ENCODE results near the gene SLC8B1.

The SLC8B1 gene

GRCh38 chr12:113260636-113261300 lies 74.1 kb downstream of the SLC8B1 start:
- DNase-seq: no peak
- in situ Hi-C loops (cut with MboI; ENCODE audit: low pct_unique_long_range_greater_than_20kb, low sequenced_read_pairs): no loop called here

- no peak for DNase-seq
- in situ Hi-C loops (cut with MboI; ENCODE audit: low pct_unique_long_range_greater_than_20kb, low sequenced_read_pairs): no loop called here
Measured at GRCh38 chr12:113260127-113260526, 74.8 kb downstream of the SLC8B1 start.

- in situ Hi-C loops (cut with MboI; ENCODE audit: low pct_unique_long_range_greater_than_20kb, low sequenced_read_pairs): no loop called here
- no peak for DNase-seq
Measured at GRCh38 chr12:113257564-113257963, 77.3 kb downstream of the SLC8B1 start.

- no peak for DNase-seq
- in situ Hi-C loops (cut with MboI; ENCODE audit: low pct_unique_long_range_greater_than_20kb, low sequenced_read_pairs): no loop called here
Measured at GRCh38 chr12:113254298-113254697, 80.6 kb downstream of the SLC8B1 start.

- no peak for DNase-seq
- in situ Hi-C loops (cut with MboI; ENCODE audit: low pct_unique_long_range_greater_than_20kb, low sequenced_read_pairs): no loop called here
Measured at GRCh38 chr12:113253532-113254285, 81.2 kb downstream of the SLC8B1 start.

- no peak for DNase-seq
- in situ Hi-C loops (cut with MboI; ENCODE audit: low pct_unique_long_range_greater_than_20kb, low sequenced_read_pairs): no loop called here
Measured at GRCh38 chr12:113252494-113252893, 82.4 kb downstream of the SLC8B1 start.

GRCh38 chr12:113251404-113252070 lies 83.4 kb downstream of the SLC8B1 start:
- in situ Hi-C loops (cut with MboI; ENCODE audit: low pct_unique_long_range_greater_than_20kb, low sequenced_read_pairs): no loop called here

GRCh38 chr12:113250045-113250444 lies 84.9 kb downstream of the SLC8B1 start:
- no peak for DNase-seq
- in situ Hi-C loops (cut with MboI; ENCODE audit: low pct_unique_long_range_greater_than_20kb, low sequenced_read_pairs): no loop called here

More at GRCh38 chr12:113251404-113252070, 83.4 kb downstream of the SLC8B1 start:
- no peak for DNase-seq

GRCh38 chr12:113249546-113249945 lies 85.4 kb downstream of the SLC8B1 start:
- DNase-seq: no peak
- in situ Hi-C loops (cut with MboI; ENCODE audit: low pct_unique_long_range_greater_than_20kb, low sequenced_read_pairs): no loop called here

- no peak for DNase-seq
- in situ Hi-C loops (cut with MboI; ENCODE audit: low pct_unique_long_range_greater_than_20kb, low sequenced_read_pairs): no loop called here
Measured at GRCh38 chr12:113248842-113249435, 86.0 kb downstream of the SLC8B1 start.
